Activated T-cell treated with anti-CD3 and anti-CD28 coated beads for 4 hours (primary cell): Measurements from ENCODE around the gene EXO1.
"Not testable (repeated sequence)": the region's sequence is repeated elsewhere in the genome, so short reads cannot be mapped to it uniquely, and the experiment has no call there.

Experiments
- DNase-seq: peaks from one replicate; pipeline ENCODE4 v3.0.0-alpha.2; 2020

The EXO1 gene

GRCh38 chr1:241847796-241848685 lies at the start of gene EXO1:
Gene EXO1 (plus strand): TSS chr1:241848204. CDS start chr1:241850426, 2,222 bp downstream.
- DNase-seq = peak; percentile 80

- DNase-seq = no peak
These were observed 48.6 kb upstream of the EXO1 start for GRCh38 chr1:241799416-241799815.

GRCh38 chr1:241800640-241801039 lies 47.4 kb upstream of the EXO1 start:
- no peak for DNase-seq

GRCh38 chr1:241802863-241803262 lies 45.1 kb upstream of the EXO1 start:
- no peak for DNase-seq

- DNase-seq = not testable (repeated sequence)
These were observed 43.3 kb upstream of the EXO1 start for GRCh38 chr1:241804706-241805105.

- no peak for DNase-seq
These were observed 39.7 kb upstream of the EXO1 start for GRCh38 chr1:241808265-241808664.

- DNase-seq = no peak
These were observed 37.1 kb upstream of the EXO1 start for GRCh38 chr1:241810769-241811405.

- no peak for DNase-seq
These were observed 34.2 kb upstream of the EXO1 start for GRCh38 chr1:241813768-241814320.

- DNase-seq = no peak
These were observed 32.0 kb upstream of the EXO1 start for GRCh38 chr1:241816008-241816407.

- no peak for DNase-seq
These were observed 30.6 kb upstream of the EXO1 start for GRCh38 chr1:241817331-241817792.

- no peak for DNase-seq
These were observed 29.9 kb upstream of the EXO1 start for GRCh38 chr1:241817956-241818612.

- no peak for DNase-seq
These were observed 28.6 kb upstream of the EXO1 start for GRCh38 chr1:241819340-241819866.

GRCh38 chr1:241821363-241821762 lies 26.6 kb upstream of the EXO1 start:
- no peak for DNase-seq

GRCh38 chr1:241822846-241823245 lies 25.2 kb upstream of the EXO1 start:
- no peak for DNase-seq

GRCh38 chr1:241823925-241824324 lies 24.1 kb upstream of the EXO1 start:
- no peak for DNase-seq

- DNase-seq = no peak
These were observed 22.4 kb upstream of the EXO1 start for GRCh38 chr1:241825581-241825980.

GRCh38 chr1:241826613-241827012 lies 21.4 kb upstream of the EXO1 start:
- DNase-seq = not testable (repeated sequence)

GRCh38 chr1:241827264-241827663 lies 20.7 kb upstream of the EXO1 start:
- no peak for DNase-seq

- no peak for DNase-seq
These were observed 19.5 kb upstream of the EXO1 start for GRCh38 chr1:241828463-241829021.

- DNase-seq = no peak
These were observed 18.5 kb upstream of the EXO1 start for GRCh38 chr1:241829468-241829867.

- DNase-seq = no peak
These were observed 13.1 kb upstream of the EXO1 start for GRCh38 chr1:241834733-241835377.

- DNase-seq = no peak
These were observed 11.1 kb upstream of the EXO1 start for GRCh38 chr1:241836941-241837340.
